EL (cell line): Measurements from ENCODE around the gene ADRB2.

Experiments
- DNase-seq: peaks from one replicate; pipeline ENCODE4 v3.0.0-alpha.2; 2016

The ADRB2 gene

DNA sequence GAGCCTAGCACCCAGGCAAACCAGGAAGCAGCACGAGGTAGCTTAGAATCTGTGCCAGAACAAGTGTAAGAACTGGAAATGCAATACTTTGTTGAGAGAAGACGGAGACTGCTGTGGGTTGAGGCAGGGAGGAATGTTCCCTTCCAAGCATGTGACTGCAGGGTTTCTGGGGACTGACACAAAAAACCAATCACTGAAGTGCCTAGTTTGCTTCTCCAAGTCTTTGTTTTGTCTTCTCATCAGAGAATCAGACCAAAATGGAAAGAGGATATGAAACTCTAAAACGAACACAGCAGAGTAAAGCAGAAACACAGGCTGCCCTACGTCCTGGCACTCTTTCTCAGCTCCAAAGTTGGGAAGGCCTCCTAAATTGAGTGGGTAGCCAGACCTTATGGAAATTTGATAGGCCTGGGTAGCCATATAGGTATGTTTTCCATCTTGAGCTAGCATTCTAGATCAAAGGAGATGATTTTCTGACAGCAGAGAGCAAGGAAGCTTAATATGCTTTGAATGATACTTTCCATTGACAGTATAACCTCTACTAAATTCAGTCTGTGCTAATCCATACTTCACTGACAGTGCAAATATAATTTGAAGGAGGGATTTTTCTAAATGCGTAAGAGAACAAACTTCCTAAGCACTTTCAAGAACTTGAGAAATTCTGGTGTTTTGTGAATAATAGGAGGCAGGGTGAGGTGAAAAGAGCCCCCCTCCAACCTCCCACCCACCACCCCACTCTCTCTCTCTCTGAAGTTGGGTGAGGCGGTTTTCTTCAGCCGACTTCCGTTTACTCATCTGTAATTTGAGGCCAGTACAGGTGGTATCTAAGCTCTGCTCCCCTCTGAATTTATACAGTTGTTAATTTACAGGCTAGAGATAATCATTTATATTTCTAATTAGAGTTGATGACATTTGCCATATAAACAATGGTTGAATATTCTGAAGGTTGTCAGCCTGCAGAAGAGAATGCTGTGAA is 5.5 kb downstream of the ADRB2 start:
- DNase-seq: no peak

GRCh38 chr5:148833122-148833521 is 6.7 kb downstream of the ADRB2 start:
- DNase-seq: no peak

- DNase-seq: no peak
Measured at GRCh38 chr5:148833925-148834324, 7.5 kb downstream of the ADRB2 start.

GRCh38 chr5:148834689-148835088 is 8.3 kb downstream of the ADRB2 start:
- DNase-seq: no peak

GRCh38 chr5:148836272-148837250 is 10.2 kb downstream of the ADRB2 start:
- no peak for DNase-seq

- no peak for DNase-seq
Measured at GRCh38 chr5:148837383-148837782, 11.0 kb downstream of the ADRB2 start.

GRCh38 chr5:148838357-148838756 is 11.9 kb downstream of the ADRB2 start:
- DNase-seq: no peak

DNA sequence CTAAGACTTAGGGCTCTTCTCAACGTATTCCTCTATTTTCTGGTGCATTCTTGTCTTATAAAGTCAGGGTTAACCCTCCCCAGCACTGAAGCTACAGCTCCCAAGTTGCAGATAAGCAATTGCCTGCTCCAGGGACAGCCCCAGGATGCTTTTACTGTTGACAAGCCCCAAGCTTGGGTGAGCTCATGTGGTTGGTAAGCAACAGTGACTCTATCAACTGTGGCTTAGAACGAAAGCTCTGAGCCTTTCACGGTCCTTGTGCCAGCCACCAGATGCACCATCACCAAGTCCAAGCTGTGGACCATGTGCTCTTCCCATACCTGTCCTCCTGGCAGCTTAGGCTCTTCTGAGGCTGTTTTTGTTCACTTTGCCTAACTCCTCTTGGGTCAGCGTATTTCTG is 13.5 kb downstream of the ADRB2 start:
- no peak for DNase-seq

DNA sequence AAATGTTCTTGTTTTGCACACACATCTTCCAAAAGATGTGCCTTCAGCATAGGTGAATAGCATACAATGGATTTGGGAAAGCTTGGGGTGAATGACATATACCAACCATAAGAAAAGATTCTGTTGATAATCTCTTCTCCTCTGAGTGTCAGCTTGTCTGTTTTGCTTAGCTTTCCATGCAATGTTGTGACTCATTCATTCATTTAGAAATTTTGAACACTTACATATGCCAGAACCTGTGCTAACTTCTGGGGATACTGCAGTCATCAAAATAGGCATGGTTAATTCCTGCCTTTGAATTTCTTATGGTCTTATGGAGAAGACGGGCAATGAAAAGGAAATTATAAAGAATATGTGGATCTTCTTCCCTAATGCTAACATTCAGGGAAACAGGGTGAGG is 14.1 kb downstream of the ADRB2 start:
- DNase-seq: peak; percentile 21

- no peak for DNase-seq
Measured at GRCh38 chr5:148841519-148841918, 15.1 kb downstream of the ADRB2 start.

DNA sequence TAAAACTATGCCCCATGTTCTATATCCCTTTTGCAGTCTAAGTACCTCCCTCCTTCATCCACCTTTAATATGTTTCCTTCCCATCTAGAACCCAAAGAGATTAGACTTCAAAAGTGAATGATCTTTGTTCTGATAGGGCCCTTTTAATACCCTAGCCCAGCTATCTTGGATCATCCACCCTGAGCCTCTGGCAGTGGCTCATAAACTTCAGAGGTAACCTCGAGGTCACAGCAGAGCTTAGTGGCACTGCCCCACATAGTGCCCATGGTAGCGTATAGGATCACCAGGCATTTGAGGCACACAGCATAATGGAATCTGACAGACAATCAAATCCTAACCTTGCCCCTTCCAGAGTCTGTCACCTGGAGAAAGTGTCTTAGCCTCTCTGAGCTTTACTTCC is 15.8 kb downstream of the ADRB2 start:
- DNase-seq: no peak

- DNase-seq: peak; percentile 55
Measured at GRCh38 chr5:148843510-148844318, 17.3 kb downstream of the ADRB2 start.

- DNase-seq: no peak
Measured at GRCh38 chr5:148844433-148845280, 18.2 kb downstream of the ADRB2 start.

DNA sequence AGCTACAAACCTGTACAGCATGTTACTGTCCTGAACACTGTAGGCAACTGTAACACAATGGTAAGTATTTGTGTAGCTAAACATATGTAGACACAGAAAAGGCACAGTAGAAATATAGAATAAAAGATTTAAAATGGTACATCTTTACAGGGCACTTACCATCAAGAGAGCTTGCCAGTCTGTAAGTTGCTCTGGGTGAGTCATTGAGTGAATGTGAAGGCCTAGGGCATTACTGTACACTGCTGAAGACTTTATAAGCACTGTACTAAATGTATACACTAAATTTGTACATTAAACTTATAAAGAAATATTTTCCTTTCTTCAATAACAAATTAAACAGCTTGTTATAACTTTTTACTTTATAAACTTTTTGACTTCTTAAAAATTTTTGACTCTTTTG is 20.5 kb downstream of the ADRB2 start:
- peak; percentile 57 for DNase-seq

GRCh38 chr5:148847456-148847855 is 21.0 kb downstream of the ADRB2 start:
- no peak for DNase-seq

DNA sequence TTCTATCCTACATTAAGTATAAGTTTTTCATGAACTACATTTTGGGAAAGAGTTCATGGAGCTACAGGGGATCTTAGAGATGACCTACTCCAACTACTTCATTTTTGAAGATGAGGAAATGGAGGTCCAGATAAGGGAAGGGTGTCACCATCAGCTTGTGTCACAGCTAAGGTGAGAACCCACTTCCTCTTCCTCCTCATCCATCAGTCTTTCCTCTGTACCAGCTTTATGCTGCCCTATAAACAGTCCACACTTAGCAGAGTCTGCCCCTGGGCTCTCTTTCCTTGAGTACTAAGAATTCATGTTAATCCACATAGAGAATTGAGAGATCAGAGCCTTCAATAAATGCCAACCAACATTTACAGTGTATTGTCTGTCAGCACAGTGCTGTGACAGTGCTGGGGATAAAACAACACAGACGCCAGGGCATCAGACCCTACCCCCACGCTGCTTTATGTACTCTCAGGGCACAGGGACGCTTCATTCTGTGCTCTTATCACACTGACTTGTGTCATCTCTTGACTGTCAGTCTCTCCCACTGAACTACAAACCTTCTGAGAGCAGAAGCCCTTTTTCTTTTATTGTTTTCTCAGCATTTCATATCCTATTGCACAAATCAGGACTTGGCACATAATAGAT is 22.1 kb downstream of the ADRB2 start:
- no peak for DNase-seq

DNA sequence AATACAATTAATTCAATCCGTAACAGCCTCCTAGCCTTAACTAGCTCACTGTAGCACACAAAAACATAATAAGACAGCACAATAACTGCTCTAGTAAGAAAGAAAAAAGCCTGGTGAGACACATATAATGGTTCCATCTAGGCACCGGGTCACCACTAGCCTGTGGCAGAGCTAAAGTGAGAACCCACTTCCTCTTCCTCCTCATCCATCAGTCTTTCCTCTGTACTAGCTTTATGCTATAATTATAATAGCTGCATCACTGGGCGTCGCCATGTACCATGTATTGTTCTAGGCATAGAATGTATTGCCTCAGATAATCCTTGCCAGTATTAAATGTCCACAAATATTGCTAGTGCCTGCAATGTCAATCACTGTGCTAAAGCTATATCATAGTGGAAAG is 23.1 kb downstream of the ADRB2 start:
- no peak for DNase-seq

DNA sequence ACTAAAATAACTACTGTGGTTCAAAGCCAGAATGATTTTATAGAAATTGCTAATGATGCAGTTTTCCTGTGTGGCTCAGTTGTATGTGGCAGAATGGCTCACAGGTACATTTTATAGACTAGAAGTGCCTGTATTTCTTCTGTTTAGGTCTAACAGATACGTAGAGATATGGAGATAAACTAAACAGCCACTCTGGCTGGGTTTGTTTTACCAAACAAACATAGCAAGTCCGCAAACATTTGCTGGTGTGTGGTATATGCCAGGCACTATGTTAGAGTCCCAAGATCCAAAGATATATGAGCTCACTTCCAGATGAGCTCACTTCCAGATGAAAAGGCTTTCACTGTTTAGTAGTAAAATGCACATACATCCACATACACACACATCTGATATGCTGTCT is 24.4 kb downstream of the ADRB2 start:
- DNase-seq: no peak

- no peak for DNase-seq
Measured at GRCh38 chr5:148853868-148854267, 27.5 kb downstream of the ADRB2 start.

DNA sequence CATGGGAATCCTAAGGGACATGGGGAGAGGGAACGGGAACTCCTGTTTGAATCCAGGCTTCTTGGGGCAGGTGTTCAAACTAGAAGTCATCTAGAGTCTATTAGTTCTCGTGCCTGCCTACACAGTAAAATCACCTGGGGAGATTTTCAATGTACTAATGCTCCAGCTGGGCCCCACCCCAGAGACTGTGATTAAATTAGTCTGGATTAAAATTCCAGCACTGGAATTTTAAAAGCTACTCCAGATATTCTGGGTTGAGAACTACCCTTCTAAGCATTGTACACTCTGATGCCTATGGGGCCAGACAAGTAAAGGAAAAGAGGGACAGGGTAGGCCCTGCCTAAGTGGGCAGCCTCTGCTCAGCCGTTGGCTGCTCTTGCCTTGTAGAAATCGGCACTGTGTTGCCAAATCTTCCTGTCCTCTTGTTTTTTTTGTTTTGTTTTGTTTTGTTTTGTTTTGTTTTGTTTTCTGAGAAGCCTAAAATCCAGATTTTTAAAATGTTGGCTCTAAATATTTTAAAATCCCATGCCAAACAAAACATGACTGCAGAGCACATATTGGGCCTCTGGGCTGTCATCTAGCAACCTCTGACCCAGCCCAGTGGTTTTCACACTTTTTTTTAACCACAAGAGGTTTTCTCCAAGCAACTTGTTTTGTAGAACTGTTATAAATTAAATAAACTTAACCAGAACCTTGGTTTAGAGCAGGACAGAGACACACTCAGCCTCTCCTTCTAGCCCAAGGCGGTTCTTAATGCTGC is 29.0 kb downstream of the ADRB2 start:
- no peak for DNase-seq

- no peak for DNase-seq
Measured at GRCh38 chr5:148856009-148856367, 29.6 kb downstream of the ADRB2 start.
